Astrocyte (in vitro differentiated cells and primary cell): Measurements from ENCODE around the gene NAA11. TPM values are rescaled to one million over a fixed set of nuclear protein-coding genes. Genes with fewer than 3 reads are reported as not detected.
A peak's percentile ranks its signal among the peaks of the same experiment; 100 is the strongest.

Experiments
- DNase-seq: peaks from one replicate; pipeline ENCODE4 v3.0.0-alpha.2; 2010; ENCODE audit warnings: low read depth
- FAIRE-seq: peaks from 2 replicates; lab custom pipeline; 2011; peaks lifted over from hg19 to GRCh38; lab: Jason Lieb, UNC
- H2AFZ ChIP-seq: 2 replicates; pipeline ENCODE4 v1.6.0; 2012; ENCODE audit warnings: low read depth, low read length, inconsistent platforms
- H3K27ac ChIP-seq: 2 replicates; pipeline ENCODE4 v1.5.1; 2011; ENCODE audit warnings: low read depth, low read length, inconsistent platforms
- H3K27me3 ChIP-seq: 2 replicates; pipeline ENCODE4 v1.6.0; 2011; ENCODE audit warnings: low read length, inconsistent platforms; ENCODE audit not compliant: insufficient read depth
- H3K36me3 ChIP-seq: 2 replicates; pipeline ENCODE4 v1.5.1; 2011; ENCODE audit warnings: low read length, inconsistent platforms; ENCODE audit not compliant: insufficient read depth
- H3K4me1 ChIP-seq: 2 replicates; pipeline ENCODE4 v1.5.1; 2011; ENCODE audit warnings: low read length, inconsistent platforms; ENCODE audit not compliant: insufficient read depth
- H3K4me2 ChIP-seq: 2 replicates; pipeline ENCODE4 v1.6.0; 2012; ENCODE audit warnings: low read length, inconsistent platforms
- H3K4me3 ChIP-seq: 2 replicates; pipeline ENCODE4 v1.5.1; 2011; ENCODE audit warnings: low read depth, mild to moderate bottlenecking, low read length, inconsistent platforms; ENCODE audit not compliant: insufficient read depth
- H3K79me2 ChIP-seq: 2 replicates; pipeline ENCODE4 v1.6.0; 2012; ENCODE audit warnings: mild to moderate bottlenecking, low read length, inconsistent platforms; ENCODE audit not compliant: insufficient read depth
- H3K9ac ChIP-seq: 2 replicates; pipeline ENCODE4 v1.6.0; 2012; ENCODE audit warnings: mild to moderate bottlenecking, low read length, inconsistent platforms
- H3K9me3 ChIP-seq: 2 replicates; pipeline ENCODE4 v1.5.1; 2012; ENCODE audit warnings: low read depth, mild to moderate bottlenecking, low read length, inconsistent platforms; ENCODE audit not compliant: insufficient read depth
- H4K20me1 ChIP-seq: 2 replicates; pipeline ENCODE4 v1.6.0; 2012; ENCODE audit warnings: low read length, inconsistent platforms; ENCODE audit not compliant: insufficient read depth
- H3K27ac Mint-ChIP-seq: one replicate; pipeline ENCODE4 v1.8.0; 2021; ENCODE audit warnings: mild to moderate bottlenecking, mixed read lengths; ENCODE audit not compliant: unreplicated experiment
- H3K27me3 Mint-ChIP-seq: one replicate; pipeline ENCODE4 v1.8.0; 2021; ENCODE audit warnings: low read depth, mixed read lengths; ENCODE audit not compliant: unreplicated experiment
- H3K36me3 Mint-ChIP-seq: one replicate; pipeline ENCODE4 v1.8.0; 2021; ENCODE audit warnings: low read depth, mixed read lengths; ENCODE audit not compliant: unreplicated experiment
- H3K4me1 Mint-ChIP-seq: one replicate; pipeline ENCODE4 v1.8.0; 2021; ENCODE audit warnings: low read depth, mixed read lengths; ENCODE audit not compliant: unreplicated experiment
- H3K4me3 Mint-ChIP-seq: one replicate; pipeline ENCODE4 v1.8.0; 2021; ENCODE audit warnings: mild to moderate bottlenecking, moderate library complexity, mixed read lengths; ENCODE audit not compliant: unreplicated experiment
- H3K9me3 Mint-ChIP-seq: one replicate; pipeline ENCODE4 v1.8.0; 2021; ENCODE audit warnings: mild to moderate bottlenecking, mixed read lengths; ENCODE audit not compliant: unreplicated experiment
- EZH2 ChIP-seq: IDR thresholded peaks from 2 replicates; pipeline ENCODE4 v1.6.1; 2012; ENCODE audit warnings: mild to moderate bottlenecking, low read length, inconsistent platforms; ENCODE audit not compliant: insufficient read depth
- total RNA-seq: library from RNA; stranded (reverse); gene quantifications from 2 replicates; pipeline ENCODE4 v1.2.1, GENCODE V29; 2021
- TF ChIP-seq, protein P1 (sequence below): IDR thresholded peaks from 2 replicates; pipeline ENCODE4 v1.5.1; 2011; ENCODE audit warnings: low read depth, mild to moderate bottlenecking, inconsistent platforms, low read length, moderate library complexity; ENCODE audit not compliant: insufficient read depth

Gene NAA11
- total RNA-seq, 1 donor from 2014 or later = not detected

- Mint-ChIP-seq H3K36me3 (no peaks in the 10 kb centered on the region), H3K4me3 (no peak overlapping the region), H3K27me3 (peaks cover 1% of the 10 kb centered on the region), H3K9me3 (no peaks in the 10 kb centered on the region), H3K27ac (no peak overlapping the region), H3K4me1 (no peaks in the 10 kb centered on the region)
- FAIRE-seq (no peak), DNase-seq (no peak)
- Histone ChIP-seq H3K79me2 (no peaks in the 10 kb centered on the region), H3K27ac (no peak overlapping the region), H3K4me3 (no peak overlapping the region), H3K36me3 (no peaks in the 10 kb centered on the region), H3K4me2 (no peak overlapping the region), H3K9ac (no peak overlapping the region), H3K27me3 (no peaks in the 10 kb centered on the region), H3K4me1 (no peaks in the 10 kb centered on the region), H2AFZ (no peak overlapping the region), H3K9me3 (no peaks in the 10 kb centered on the region), H4K20me1 (no peaks in the 10 kb centered on the region)
- TF ChIP-seq, protein P1, sequence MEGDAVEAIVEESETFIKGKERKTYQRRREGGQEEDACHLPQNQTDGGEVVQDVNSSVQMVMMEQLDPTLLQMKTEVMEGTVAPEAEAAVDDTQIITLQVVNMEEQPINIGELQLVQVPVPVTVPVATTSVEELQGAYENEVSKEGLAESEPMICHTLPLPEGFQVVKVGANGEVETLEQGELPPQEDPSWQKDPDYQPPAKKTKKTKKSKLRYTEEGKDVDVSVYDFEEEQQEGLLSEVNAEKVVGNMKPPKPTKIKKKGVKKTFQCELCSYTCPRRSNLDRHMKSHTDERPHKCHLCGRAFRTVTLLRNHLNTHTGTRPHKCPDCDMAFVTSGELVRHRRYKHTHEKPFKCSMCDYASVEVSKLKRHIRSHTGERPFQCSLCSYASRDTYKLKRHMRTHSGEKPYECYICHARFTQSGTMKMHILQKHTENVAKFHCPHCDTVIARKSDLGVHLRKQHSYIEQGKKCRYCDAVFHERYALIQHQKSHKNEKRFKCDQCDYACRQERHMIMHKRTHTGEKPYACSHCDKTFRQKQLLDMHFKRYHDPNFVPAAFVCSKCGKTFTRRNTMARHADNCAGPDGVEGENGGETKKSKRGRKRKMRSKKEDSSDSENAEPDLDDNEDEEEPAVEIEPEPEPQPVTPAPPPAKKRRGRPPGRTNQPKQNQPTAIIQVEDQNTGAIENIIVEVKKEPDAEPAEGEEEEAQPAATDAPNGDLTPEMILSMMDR = no peak
- TF ChIP-seq EZH2 = no peak
These were observed 37.7 kb downstream of the NAA11 start for GRCh38 chr4:79288185-79288584.

GRCh38 chr4:79287718-79288117 lies 38.1 kb downstream of the NAA11 start:
- no peak for TF ChIP-seq EZH2
- TF ChIP-seq, protein P1 = no peak
- H3K27me3 ChIP-seq = no peaks in the 10 kb centered on the region
- Mint-ChIP-seq H3K4me3 (no peak overlapping the region), H3K9me3 (no peaks in the 10 kb centered on the region), H3K27ac (no peak overlapping the region), H3K4me1 (no peaks in the 10 kb centered on the region), H3K27me3 (peaks cover 1% of the 10 kb centered on the region), H3K36me3 (no peaks in the 10 kb centered on the region)
- no peak overlapping the region for H3K4me3 ChIP-seq
- no peak overlapping the region for H3K27ac ChIP-seq
- no peak for DNase-seq
- no peaks in the 10 kb centered on the region for H3K4me1 ChIP-seq
- H4K20me1 ChIP-seq = no peaks in the 10 kb centered on the region
- H3K4me2 ChIP-seq = no peak overlapping the region
- H3K36me3 ChIP-seq = no peaks in the 10 kb centered on the region
- H3K9me3 ChIP-seq = no peaks in the 10 kb centered on the region
- FAIRE-seq = no peak
- H3K79me2 ChIP-seq = no peaks in the 10 kb centered on the region
- no peak overlapping the region for H2AFZ ChIP-seq
- H3K9ac ChIP-seq = no peak overlapping the region

DNA sequence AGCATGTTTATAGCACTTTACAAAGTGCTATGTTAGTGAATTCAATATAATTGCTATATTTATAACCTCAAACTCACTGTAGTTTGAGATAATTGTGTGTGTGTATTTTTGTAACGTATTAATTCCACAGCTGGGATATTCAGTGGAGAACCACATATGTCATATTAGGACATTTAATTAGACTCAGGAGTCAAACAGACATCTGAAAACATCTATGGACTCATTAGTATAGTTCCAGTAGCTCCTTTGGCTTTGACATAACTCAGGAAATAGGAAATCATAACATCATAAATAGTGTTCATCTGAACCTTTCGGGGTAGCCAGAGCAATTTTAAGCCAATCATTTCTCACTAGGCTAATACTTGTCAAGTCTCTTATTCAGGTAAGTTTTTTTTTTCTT lies 38.8 kb downstream of the NAA11 start:
- Mint-ChIP-seq H3K36me3 (no peaks in the 10 kb centered on the region), H3K27me3 (peaks cover 1% of the 10 kb centered on the region), H3K9me3 (no peaks in the 10 kb centered on the region), H3K4me3 (no peak overlapping the region), H3K4me1 (no peaks in the 10 kb centered on the region), H3K27ac (no peak overlapping the region)
- H3K4me2 ChIP-seq = no peak overlapping the region
- H3K79me2 ChIP-seq = no peaks in the 10 kb centered on the region
- TF ChIP-seq EZH2 = no peak
- TF ChIP-seq, protein P1 = no peak
- peak; percentile 9 for FAIRE-seq
- no peaks in the 10 kb centered on the region for H3K36me3 ChIP-seq
- H4K20me1 ChIP-seq = no peaks in the 10 kb centered on the region
- H3K4me1 ChIP-seq = no peaks in the 10 kb centered on the region
- no peak overlapping the region for H3K4me3 ChIP-seq
- no peak for DNase-seq
- no peak overlapping the region for H2AFZ ChIP-seq
- no peaks in the 10 kb centered on the region for H3K9me3 ChIP-seq
- no peak overlapping the region for H3K9ac ChIP-seq
- no peaks in the 10 kb centered on the region for H3K27me3 ChIP-seq
- no peak overlapping the region for H3K27ac ChIP-seq
